Ureter (tissue), 1 donor: Measurements from ENCODE around the gene ACAP3. TPM values are rescaled to one million over a fixed set of nuclear protein-coding genes. Genes with fewer than 3 reads are reported as not detected.
A peak's percentile ranks its signal among the peaks of the same experiment; 100 is the strongest.

Experiments used
- DNase-seq: peaks from one replicate; pipeline ENCODE4 v3.0.0-alpha.2; 2020; ENCODE audit warnings: low spot score
- total RNA-seq: library from RNA; stranded (reverse); gene quantifications from one replicate; pipeline ENCODE4 v1.2.4, GENCODE V29; 2023
- donor health status: DM: yes; HTN: yes; CAD: no.

ACAP3 gene
- total RNA-seq, 1 donor from 2014 or later = 77.6 TPM

DNA sequence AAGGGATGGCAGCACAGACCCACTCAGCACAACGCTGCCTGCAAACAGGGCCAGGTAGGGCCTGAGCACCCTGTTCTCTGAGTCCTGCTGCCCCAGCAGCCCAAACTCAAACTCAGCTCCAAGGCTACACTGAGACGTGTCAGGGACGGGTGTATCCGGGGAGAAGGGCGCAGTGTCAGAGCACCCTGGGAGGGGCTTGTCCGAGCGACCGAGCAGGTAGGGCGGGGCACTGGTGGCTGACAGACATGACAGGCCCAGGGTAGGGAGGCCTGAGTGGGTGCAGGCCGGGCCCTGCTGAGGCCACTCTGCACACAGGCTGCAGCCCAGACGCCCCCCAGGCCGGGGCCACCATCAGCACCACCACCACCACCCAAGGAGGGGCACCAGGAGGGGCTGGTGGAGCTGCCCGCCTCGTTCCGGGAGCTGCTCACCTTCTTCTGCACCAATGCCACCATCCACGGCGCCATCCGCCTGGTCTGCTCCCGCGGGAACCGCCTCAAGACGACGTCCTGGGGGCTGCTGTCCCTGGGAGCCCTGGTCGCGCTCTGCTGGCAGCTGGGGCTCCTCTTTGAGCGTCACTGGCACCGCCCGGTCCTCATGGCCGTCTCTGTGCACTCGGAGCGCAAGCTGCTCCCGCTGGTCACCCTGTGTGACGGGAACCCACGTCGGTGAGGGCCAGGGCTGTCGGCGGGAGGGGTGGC is 22.0 kb downstream of the ACAP3 start:
- no peak for DNase-seq

GRCh38 chr1:1285102-1285571 is 22.6 kb downstream of the ACAP3 start:
- no peak for DNase-seq

- DNase-seq = no peak
Measured at GRCh38 chr1:1284221-1285101, 23.3 kb downstream of the ACAP3 start.

DNA sequence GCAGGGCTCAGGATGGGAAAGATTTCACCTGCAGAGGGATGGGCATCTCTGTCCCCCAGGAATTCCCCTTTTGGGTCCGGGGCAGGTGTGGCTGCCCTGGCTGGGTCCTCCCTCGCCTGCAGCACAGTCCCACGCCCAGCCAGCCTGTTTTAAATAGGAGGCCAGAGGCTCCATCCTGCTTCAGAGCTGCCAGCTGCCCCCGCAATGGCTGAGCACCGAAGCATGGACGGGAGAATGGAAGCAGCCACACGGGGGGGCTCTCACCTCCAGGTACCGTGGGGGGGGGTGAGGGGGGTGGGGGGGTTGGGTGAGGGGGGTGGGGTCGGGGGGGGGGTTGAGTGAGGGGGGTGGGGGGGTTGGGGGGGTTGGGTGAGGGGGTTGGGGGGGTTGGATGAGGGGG is 23.9 kb downstream of the ACAP3 start:
- no peak for DNase-seq

- no peak for DNase-seq
Measured at GRCh38 chr1:1282998-1283397, 24.7 kb downstream of the ACAP3 start.

- DNase-seq = no peak
Measured at GRCh38 chr1:1281533-1282321, 26.0 kb downstream of the ACAP3 start.

GRCh38 chr1:1280782-1281481 is 26.8 kb downstream of the ACAP3 start:
- no peak for DNase-seq

- DNase-seq = no peak
Measured at GRCh38 chr1:1279028-1279427, 28.7 kb downstream of the ACAP3 start.

DNA sequence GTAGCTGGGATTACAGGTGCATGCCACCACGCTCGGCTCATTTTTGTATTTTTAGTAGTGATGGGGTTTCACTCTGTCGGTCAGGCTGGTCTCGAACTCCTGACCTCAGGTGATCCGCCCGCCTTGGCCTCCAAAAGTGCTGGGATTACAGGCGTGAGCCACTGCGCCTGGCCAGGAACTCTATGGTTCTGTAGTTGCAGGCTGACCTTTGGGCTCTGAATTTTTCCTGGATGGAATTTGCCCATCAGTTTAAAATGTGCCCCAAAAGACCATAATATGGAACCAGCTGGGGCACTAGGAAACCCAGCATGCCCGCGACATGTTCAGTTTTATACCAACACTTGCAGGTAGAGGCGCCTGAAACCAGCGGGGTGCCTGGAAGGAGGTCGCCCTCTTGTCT is 29.1 kb downstream of the ACAP3 start:
- DNase-seq = no peak

- no peak for DNase-seq
Measured at GRCh38 chr1:1275836-1276235, 31.9 kb downstream of the ACAP3 start.

- no peak for DNase-seq
Measured at GRCh38 chr1:1274931-1275431, 32.7 kb downstream of the ACAP3 start.

DNA sequence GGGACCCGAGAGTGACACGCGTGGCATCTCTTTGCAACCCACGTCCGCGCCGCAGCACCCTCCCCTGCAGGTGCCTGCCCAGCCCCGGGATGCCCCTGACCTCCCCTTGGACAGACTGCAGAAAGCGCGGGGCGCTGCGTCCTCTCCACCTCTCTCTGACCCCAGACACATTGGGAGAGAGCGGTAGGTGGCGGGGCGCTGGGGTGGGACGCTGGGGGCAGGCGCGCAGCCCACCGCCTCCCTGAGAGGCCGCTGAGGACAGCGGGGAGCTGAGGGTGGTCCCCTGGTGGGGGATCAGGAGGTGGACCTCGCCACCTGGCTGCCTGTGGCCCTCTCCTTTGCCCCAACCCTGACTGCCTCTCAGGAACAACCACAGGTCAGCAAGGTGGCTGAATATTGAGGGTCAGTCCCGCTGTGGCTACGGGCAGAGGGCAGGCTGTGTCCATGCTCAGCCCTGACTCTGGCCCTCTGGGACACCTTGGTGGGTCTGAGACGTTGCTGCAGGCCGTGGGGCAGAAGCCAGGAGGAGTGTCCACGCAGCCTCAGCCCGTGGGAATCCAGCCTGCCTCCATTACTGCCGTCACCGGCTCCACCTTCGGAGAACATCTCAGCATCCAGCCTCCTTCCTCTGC is 33.3 kb downstream of the ACAP3 start:
- no peak for DNase-seq

DNA sequence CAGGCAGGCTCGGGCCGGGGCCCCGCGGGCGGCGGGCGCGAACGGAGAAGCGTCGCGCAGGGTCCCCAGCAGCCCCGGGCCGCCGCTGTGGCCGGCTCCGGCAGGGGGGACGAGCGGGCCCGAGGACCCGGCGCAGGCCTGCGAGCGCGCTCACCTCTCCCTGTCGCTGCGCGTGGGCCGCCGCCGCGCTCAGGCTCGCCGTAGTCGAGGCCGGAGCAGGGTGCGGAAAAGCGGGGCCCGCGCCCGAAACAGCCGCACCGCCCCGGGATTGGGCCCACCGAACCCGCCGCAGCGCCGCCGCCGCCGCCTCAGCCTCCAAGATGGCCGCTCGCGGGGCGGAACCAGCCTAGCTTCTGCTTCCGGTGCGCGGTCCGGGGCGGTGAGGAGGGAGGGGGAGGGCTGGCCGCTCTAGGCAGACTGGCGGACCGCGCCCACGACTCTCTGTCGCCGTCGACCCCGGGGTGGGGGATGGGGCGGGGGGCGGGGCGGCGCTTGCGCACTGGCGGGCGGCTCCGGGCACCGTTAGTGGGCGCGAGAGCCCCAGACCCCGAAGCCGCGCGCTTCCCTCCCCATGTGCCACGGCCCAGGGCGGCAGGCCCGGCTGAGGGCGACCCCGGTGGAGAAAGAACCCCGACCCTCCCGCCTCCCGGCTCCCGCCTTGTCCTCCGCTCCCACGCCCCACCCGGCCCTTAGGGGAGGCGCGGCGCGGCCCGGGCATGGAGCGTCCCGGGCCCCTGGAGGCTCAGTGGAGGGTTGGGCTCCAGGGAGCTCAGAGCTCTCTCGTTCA is 34.0 kb downstream of the ACAP3 start, which contains the start of gene UBE2J2:
TSS of gene UBE2J2 (minus strand) at position 343 of the 787 bp plus-strand sequence. CDS start 5,862 bp downstream, outside the sequence.
- peak; percentile 95 for DNase-seq

DNA sequence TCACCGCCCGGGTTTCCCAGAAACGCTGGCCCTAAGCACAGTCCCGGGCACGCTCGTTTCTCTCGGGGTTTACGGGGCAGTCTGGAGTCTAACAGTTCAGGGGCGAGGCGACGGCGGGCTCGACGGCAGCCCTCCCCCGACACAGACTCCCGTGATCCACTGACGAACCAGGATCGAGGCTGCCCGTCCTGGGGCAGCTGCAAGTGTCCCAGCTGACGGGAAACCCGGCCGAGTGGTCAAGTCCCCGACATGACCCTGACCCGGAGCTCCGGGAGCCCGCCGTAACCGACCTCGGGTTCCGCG is 34.6 kb downstream of the ACAP3 start:
- DNase-seq = no peak

DNA sequence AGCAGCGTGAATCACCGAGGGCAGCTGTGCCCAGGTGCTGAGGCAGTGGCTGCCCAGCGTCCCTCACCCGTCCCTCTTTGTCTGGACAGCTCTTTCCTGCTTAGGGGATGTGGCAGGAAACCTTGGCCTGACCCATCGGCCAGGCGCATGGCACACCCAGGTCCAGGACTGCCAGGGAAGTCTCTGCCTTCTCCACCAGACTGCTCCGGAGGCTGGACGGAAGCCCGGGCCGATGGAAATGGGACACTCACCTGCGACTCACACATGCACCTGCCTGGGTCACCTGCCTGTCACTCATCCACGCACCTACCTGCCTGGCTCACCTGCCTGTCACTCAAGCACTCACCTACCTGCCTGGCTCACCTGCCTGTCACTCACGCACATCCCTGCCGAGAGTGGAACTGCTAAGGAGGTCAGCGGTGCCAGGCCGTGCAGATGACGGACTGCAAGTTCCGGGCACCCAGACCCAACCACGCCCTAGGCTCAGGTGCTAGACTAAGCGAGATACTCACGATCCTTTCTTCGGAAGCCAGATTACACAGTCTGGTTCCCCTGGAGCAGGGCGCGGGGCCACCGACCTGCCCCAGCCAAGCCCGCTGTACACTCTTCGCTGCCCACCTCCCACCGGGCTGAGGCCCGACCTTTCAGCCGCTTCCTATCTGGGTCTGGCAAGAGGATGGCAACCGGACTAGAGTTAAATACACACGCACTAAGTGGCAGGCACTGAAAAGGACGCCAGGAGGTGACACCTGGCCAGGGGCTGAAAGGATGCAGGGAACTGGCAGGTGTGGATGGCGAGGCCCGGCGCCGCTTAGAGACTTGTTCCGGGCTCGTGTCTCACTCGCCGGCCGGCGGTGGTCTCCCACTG is 35.2 kb downstream of the ACAP3 start:
- DNase-seq = no peak

DNA sequence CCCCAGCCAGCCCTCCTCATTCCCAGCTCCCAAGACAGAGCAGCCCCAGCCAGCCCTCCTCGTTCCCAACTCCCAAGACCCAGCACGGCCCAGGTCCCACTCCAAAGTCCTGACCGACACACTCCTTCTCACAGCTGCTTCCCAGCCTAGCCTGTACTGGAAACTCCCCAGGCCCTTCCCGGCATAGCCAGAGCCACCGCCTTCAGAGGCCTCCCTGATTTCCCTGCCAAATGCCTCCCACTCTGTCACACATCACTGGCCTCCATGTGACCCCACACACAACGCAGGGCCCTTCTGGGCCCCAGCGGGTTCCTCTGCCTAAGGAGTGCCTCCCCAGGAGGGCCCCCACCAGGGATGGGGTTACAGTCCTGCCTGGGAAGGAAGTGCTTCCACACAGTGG is 36.9 kb downstream of the ACAP3 start:
- DNase-seq = no peak

- DNase-seq = no peak
Measured at GRCh38 chr1:1268284-1268682, 39.4 kb downstream of the ACAP3 start.

DNA sequence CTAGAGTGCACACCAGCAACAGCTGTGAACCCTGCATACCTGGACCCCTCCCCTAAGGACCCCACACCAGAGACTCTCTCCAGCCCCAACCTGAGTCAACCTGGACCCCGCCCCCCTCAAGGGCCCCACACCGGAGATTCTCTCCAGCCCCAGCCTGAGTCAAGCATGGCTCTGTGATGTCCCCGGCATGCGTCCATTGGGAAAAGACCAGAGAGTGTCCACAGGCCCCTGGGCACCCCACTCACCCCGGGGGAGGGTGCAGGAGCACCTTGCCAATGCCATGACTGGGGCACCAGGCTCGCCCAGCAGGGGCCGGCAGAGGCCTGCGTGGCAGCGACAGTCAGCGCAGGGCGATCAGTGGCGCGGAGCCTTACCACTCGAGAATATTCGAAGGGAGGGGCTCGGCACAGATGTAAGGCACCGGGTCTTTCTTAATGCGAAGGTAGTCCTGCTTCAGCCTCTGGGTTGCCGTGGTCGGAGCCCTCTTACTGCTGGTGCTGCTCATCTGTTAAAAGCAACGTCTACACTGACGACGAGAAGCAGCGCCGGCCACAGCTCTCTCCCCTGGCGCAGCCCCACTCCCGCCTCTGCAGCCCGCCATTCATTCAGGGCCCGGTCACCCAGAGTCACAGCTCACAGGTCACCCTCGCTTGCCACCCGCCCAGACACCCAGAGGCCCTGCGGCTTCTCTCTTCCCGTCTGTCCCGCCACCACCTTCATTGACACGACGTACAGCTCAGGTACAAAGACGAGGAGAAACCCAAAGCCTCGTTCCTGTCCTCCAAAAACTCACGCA is 40.0 kb downstream of the ACAP3 start:
- no peak for DNase-seq
